IMR-90 (cell line): ENCODE data around the gene FARP1. TPM values are rescaled to one million over a fixed set of nuclear protein-coding genes. Genes with fewer than 3 reads are reported as not detected.
A peak's percentile ranks its signal among the peaks of the same experiment; 100 is the strongest.

Experiments
- ATAC-seq: fragments of 200-7000 bp; cut with Tn5 transposase; 2 replicates; pipeline ENCODE4 v1.9.1; 2020; ENCODE audit warnings: low read depth, mild to moderate bottlenecking, moderate library complexity
- BruUV-seq: library from RNA; stranded (reverse); fragments of 400-500 nt; replicated peaks from 2 replicates; lab custom pipeline; 2021; lab: Mats Ljungman, UMichigan
- CTCF ChIA-PET: fragments of 300-600 bp; formaldehyde crosslinking; extraction: SDS; loops from one replicate; lab custom pipeline; 2021; ENCODE audit warnings: antibody characterized with exemption; lab: Yijun Ruan, JAX
- POLR2A ChIA-PET: fragments of 300-600 bp; sonication (Branson Sonifier 250); formaldehyde crosslinking; loops from one replicate; lab custom pipeline; 2022; ENCODE audit warnings: antibody characterized with exemption; ENCODE audit not compliant: unreplicated experiment; lab: Charles Lee
- DNase-seq: peaks from one replicate; pipeline ENCODE4 v3.0.0; 2013
- H2AFZ ChIP-seq: replicated peaks from 2 replicates; pipeline ENCODE3; 2013; ENCODE audit warnings: low read length, mild to moderate bottlenecking; ENCODE audit not compliant: poor library complexity
- H2AK5ac ChIP-seq: 2 replicates; pipeline ENCODE4 v1.6.1; 2013; ENCODE audit warnings: low read depth, low read length, inconsistent platforms
- H2AK9ac ChIP-seq: replicated peaks from 2 replicates; pipeline ENCODE3; 2013; ENCODE audit warnings: mild to moderate bottlenecking, low read depth, low read length, moderate library complexity; ENCODE audit not compliant: poor library complexity
- H2BK120ac ChIP-seq: 2 replicates; pipeline ENCODE4 v1.6.1; 2013; ENCODE audit warnings: low read depth, low read length, inconsistent platforms
- H2BK15ac ChIP-seq: 3 replicates; pipeline ENCODE4 v1.6.1; 2013; ENCODE audit warnings: low read depth, low read length, inconsistent platforms
- H2BK20ac ChIP-seq: 2 replicates; pipeline ENCODE4 v1.6.1; 2013; ENCODE audit warnings: low read depth, mild to moderate bottlenecking, inconsistent platforms, low read length, moderate library complexity
- H2BK5ac ChIP-seq: 2 replicates; pipeline ENCODE4 v1.6.1; 2013; ENCODE audit warnings: mild to moderate bottlenecking, low read depth, low read length, inconsistent platforms; ENCODE audit not compliant: poor library complexity, severe bottlenecking
- H3K14ac ChIP-seq: replicated peaks from 2 replicates; pipeline ENCODE4 v1.6.1; 2013; ENCODE audit warnings: low read depth, low read length, inconsistent platforms
- H3K18ac ChIP-seq: 2 replicates; pipeline ENCODE4 v1.6.1; 2013; ENCODE audit warnings: low read depth, low read length, control low read depth
- H3K23ac ChIP-seq: 2 replicates; pipeline ENCODE4 v1.6.1; 2013; ENCODE audit warnings: low read depth, low read length, inconsistent platforms
- H3K27ac ChIP-seq: 2 replicates; pipeline ENCODE4 v1.5.1; 2013; ENCODE audit warnings: mild to moderate bottlenecking, control low read depth, low read length; ENCODE audit not compliant: insufficient read depth
- H3K27me3 ChIP-seq: 2 replicates; pipeline ENCODE4 v1.6.1; 2013; ENCODE audit warnings: low read length; ENCODE audit not compliant: control insufficient read depth, insufficient read depth
- H3K36me3 ChIP-seq: 2 replicates; pipeline ENCODE4 v1.6.1; 2013; ENCODE audit warnings: low read length, mixed read lengths; ENCODE audit not compliant: control insufficient read depth, insufficient read depth
- H3K4ac ChIP-seq: 2 replicates; pipeline ENCODE4 v1.6.1; 2013; ENCODE audit warnings: low read depth, low read length, inconsistent platforms
- H3K4me1 ChIP-seq: 2 replicates; pipeline ENCODE4 v1.6.1; 2013; ENCODE audit warnings: low read length, mixed read lengths; ENCODE audit not compliant: control insufficient read depth, insufficient read depth
- H3K4me2 ChIP-seq: 2 replicates; pipeline ENCODE4 v1.6.1; 2013; ENCODE audit warnings: low read depth, mild to moderate bottlenecking, control low read depth, low read length, moderate library complexity
- H3K4me3 ChIP-seq: 2 replicates; pipeline ENCODE4 v1.5.1; 2013; ENCODE audit warnings: low read depth, mild to moderate bottlenecking, control low read depth, low read length, moderate library complexity; ENCODE audit not compliant: insufficient read depth
- H3K56ac ChIP-seq: 2 replicates; pipeline ENCODE4 v1.6.1; 2013; ENCODE audit warnings: low read length, inconsistent platforms; ENCODE audit not compliant: insufficient read depth; ENCODE audit errors: extremely low read depth
- H3K79me1 ChIP-seq, 2 experiments: 2 replicates each; pipeline ENCODE4 v1.6.1; 2013; ENCODE audit warnings: low read length in 2 of 2, inconsistent platforms in 1 of 2, low read depth in 1 of 2
- H3K9ac ChIP-seq: 2 replicates; pipeline ENCODE4 v1.6.1; 2013; ENCODE audit warnings: low read depth, low read length, control low read depth
- H3K9me1 ChIP-seq: 2 replicates; pipeline ENCODE4 v1.6.1; 2013; ENCODE audit warnings: low read length, inconsistent platforms; ENCODE audit not compliant: insufficient read depth
- H3K9me3 ChIP-seq: 2 replicates; pipeline ENCODE4 v1.6.1; 2013; ENCODE audit warnings: low read length; ENCODE audit not compliant: control insufficient read depth, insufficient read depth
- H4K20me1 ChIP-seq: 2 replicates; pipeline ENCODE4 v1.6.1; 2013; ENCODE audit warnings: low read length, inconsistent platforms; ENCODE audit not compliant: insufficient read depth
- H4K5ac ChIP-seq: 2 replicates; pipeline ENCODE4 v1.6.1; 2013; ENCODE audit warnings: mild to moderate bottlenecking, low read depth, low read length, control low read depth
- H4K8ac ChIP-seq, 2 experiments: 2 replicates each; pipeline ENCODE4 v1.6.1; 2013; ENCODE audit warnings: low read depth in 2 of 2, low read length in 2 of 2, control low read depth in 1 of 2, inconsistent platforms in 1 of 2
- H4K91ac ChIP-seq: 2 replicates; pipeline ENCODE4 v1.6.1; 2013; ENCODE audit warnings: low read depth, low read length, inconsistent platforms; ENCODE audit not compliant: insufficient read depth
- CEBPB ChIP-seq: IDR thresholded peaks from 2 replicates; pipeline ENCODE4 v1.6.1; 2012; ENCODE audit warnings: low read depth, low read length, improper control_type of control experiment
- MAFK ChIP-seq: IDR thresholded peaks from 2 replicates; pipeline ENCODE4 v1.6.1; 2012; ENCODE audit warnings: low read depth, low read length, improper control_type of control experiment
- MAZ ChIP-seq: IDR thresholded peaks from 2 replicates; pipeline ENCODE4 v1.6.1; 2012; ENCODE audit warnings: low read depth, mild to moderate bottlenecking, low read length, improper control_type of control experiment, moderate library complexity, borderline replicate concordance
- MXI1 ChIP-seq: IDR thresholded peaks from 2 replicates; pipeline ENCODE4 v1.6.1; 2012; ENCODE audit warnings: low read depth, mild to moderate bottlenecking, low read length, moderate library complexity, borderline replicate concordance
- RCOR1 ChIP-seq: IDR thresholded peaks from 2 replicates; pipeline ENCODE4 v1.6.1; 2012; ENCODE audit warnings: mild to moderate bottlenecking, low read length, improper control_type of control experiment; ENCODE audit not compliant: insufficient replicate concordance
- RFX5 ChIP-seq: IDR thresholded peaks from 2 replicates; pipeline ENCODE4 v1.8.0; 2012; ENCODE audit warnings: low read depth, mild to moderate bottlenecking, low read length, moderate library complexity
- SMC3 ChIP-seq: fragments of 150-350 bp; IDR thresholded peaks from 2 replicates; pipeline ENCODE4 v1.6.1; 2016; ENCODE audit warnings: low read depth, mild to moderate bottlenecking, antibody characterized with exemption, low read length, moderate library complexity
- WGBS, 2 experiments: methylation state at CpG; one replicate each; pipeline versions ENCODE4 v1.1.5 to v1.1.7; 2013; ENCODE audit warnings: missing lambda C conversion rate in 2 of 2; ENCODE audit not compliant: insufficient read length in 1 of 2; ENCODE audit errors: extremely low coverage in 2 of 2; 5-methylcytosine and 5-hydroxymethylcytosine counted together
- dilution Hi-C: fragments of 300-500 bp; cut with HindIII; formaldehyde crosslinking; loops from one replicate; pipeline ENCODE4 v1.14.3; 2018; ENCODE audit warnings: low sequenced_read_pairs; ENCODE audit not compliant: unreplicated experiment
- in situ Hi-C: fragments of 300-500 bp; cut with MboI; formaldehyde crosslinking; loops from 3 replicates; pipeline ENCODE4 v1.14.3; 2019; ENCODE audit warnings: low sequenced_read_pairs, inconsistent platforms, mixed read lengths
- intact Hi-C: fragments of 100-400 bp; cut with micrococcal nuclease; formaldehyde crosslinking; loops from 2 replicates; pipeline ENCODE4 v1.10.0; 2022
- polyA plus RNA-seq, 3 experiments: library from polyadenylated mRNA; depleted of rRNA; stranded (reverse); fragments of >200 nt; gene quantifications; 2 replicates each; pipeline ENCODE4 v1.2.3, GENCODE V29; 2012; ENCODE audit warnings: low replicate concordance in 1 of 3
- total RNA-seq: library from RNA; depleted of rRNA; stranded (reverse); fragments of >200 nt; gene quantifications from 2 replicates; pipeline ENCODE4 v1.2.3, GENCODE V29; 2012

The FARP1 gene
- total and polyA plus RNA-seq, 2 of the 4 experiments (the other 2 are of a cell fraction), result 39.6 to 57.0 TPM

GRCh38 chr13:98144027-98144741 is 1.3 kb downstream of the FARP1 start:
- Histone ChIP-seq H2BK20ac (peak overlapping the region; percentile 71), H4K8ac (peak overlapping the region; percentile 79 to 93), H4K20me1 (peaks cover 47% of the 10 kb centered on the region), H3K4me1 (peaks cover 8% of the 10 kb centered on the region), H4K91ac (peak overlapping the region; percentile 0), H3K4ac (peak overlapping the region; percentile 94), H2AK9ac (peak overlapping the region; percentile 97), H3K9me1 (peaks cover 7% of the 10 kb centered on the region), H3K36me3 (peaks cover 2% of the 10 kb centered on the region; the same call in 1 of the 2 replicates), H3K4me3 (peak overlapping the region; percentile 95), H3K9ac (peak overlapping the region; percentile 100), H3K23ac (peak overlapping the region; percentile 99), H3K56ac (peak overlapping the region; percentile 91), H3K9me3 (no peaks in the 10 kb centered on the region), H3K79me1 (peaks cover 10 to 37% of the 10 kb centered on the region in 2 experiments; a peak in 3 of 4 replicates), H2AFZ (peak overlapping the region; percentile 89), H4K5ac (peak overlapping the region; percentile 77), H3K27ac (peak overlapping the region; percentile 90), H3K18ac (peak overlapping the region; percentile 95), H2BK5ac (peak overlapping the region; percentile 77), H2AK5ac (peak overlapping the region; percentile 94), H3K27me3 (no peaks in the 10 kb centered on the region; the same call in 1 of the 2 replicates), H3K14ac (peak overlapping the region; percentile 92), H2BK120ac (peak overlapping the region; percentile 64), H3K4me2 (peak overlapping the region; percentile 96), H2BK15ac (peak overlapping the region; percentile 77; the same call in 1 of the 3 replicates)
- DNase-seq, result peak; percentile 44
- in situ Hi-C loops, result loop anchor here (10.0 to 25.0 kb wide), 4 partner anchors 251 to 693 kb away; no protein-coding TSS in a partner anchor
- no peak for ATAC-seq
- TF ChIP-seq MAZ (no peak), SMC3 (no peak), RFX5 (no peak), RCOR1 (no peak), MXI1 (peak; percentile 70; the same call in 1 of the 2 replicates), CEBPB (no peak), MAFK (no peak)
- ChIA-PET POLR2A (no interaction called here), CTCF (no interaction called here)
- intact Hi-C loops, result loop anchor here (2.0 to 10.0 kb wide), 7 partner anchors 29 to 531 kb away; no protein-coding TSS in a partner anchor
- BruUV-seq, result TSS peak; percentile 20
- 0% methylated on average over 12 of the region's 21 CpGs; no CpG with 5 or more reads in 1 of the 2 experiments for WGBS, 2 experiments
- dilution Hi-C loops, result no loop called here
